D721Med (cell line): ENCODE data around the gene SERP2.

Experiments used
- DNase-seq: peaks from one replicate; pipeline ENCODE4 v3.0.0; 2011; ENCODE audit warnings: low spot score; ENCODE audit not compliant: insufficient read length
- FAIRE-seq: peaks from 2 replicates; lab custom pipeline; 2011; peaks lifted over from hg19 to GRCh38; lab: Jason Lieb, UNC
- TF ChIP-seq, protein P1 (sequence below): IDR thresholded peaks from 2 replicates; pipeline ENCODE4 v1.5.1; 2012; ENCODE audit warnings: mild to moderate bottlenecking, control low read depth; ENCODE audit not compliant: insufficient read depth; ENCODE audit errors: missing control alignments

Gene SERP2

DNA sequence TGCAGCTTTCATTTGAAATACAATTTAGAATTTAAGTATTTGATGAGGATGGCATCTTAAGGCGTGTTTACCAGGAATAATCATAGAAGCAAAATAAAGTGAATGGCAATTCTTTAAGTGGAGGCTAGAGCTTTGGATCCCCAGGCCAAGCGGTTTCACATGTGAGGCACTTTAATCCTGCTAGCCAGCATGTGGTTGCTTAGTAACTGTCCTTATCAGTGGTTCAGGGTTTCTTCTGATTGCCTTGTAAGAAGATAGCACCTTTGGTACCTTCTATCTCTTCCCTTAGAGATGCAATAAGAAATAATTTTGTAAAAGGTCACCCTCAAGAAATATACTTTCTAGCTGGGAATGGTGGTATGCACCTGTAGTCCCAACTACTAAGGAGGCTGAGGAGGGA lies 38.9 kb upstream of the SERP2 start:
- FAIRE-seq = no peak
- DNase-seq = no peak
- TF ChIP-seq, protein P1, sequence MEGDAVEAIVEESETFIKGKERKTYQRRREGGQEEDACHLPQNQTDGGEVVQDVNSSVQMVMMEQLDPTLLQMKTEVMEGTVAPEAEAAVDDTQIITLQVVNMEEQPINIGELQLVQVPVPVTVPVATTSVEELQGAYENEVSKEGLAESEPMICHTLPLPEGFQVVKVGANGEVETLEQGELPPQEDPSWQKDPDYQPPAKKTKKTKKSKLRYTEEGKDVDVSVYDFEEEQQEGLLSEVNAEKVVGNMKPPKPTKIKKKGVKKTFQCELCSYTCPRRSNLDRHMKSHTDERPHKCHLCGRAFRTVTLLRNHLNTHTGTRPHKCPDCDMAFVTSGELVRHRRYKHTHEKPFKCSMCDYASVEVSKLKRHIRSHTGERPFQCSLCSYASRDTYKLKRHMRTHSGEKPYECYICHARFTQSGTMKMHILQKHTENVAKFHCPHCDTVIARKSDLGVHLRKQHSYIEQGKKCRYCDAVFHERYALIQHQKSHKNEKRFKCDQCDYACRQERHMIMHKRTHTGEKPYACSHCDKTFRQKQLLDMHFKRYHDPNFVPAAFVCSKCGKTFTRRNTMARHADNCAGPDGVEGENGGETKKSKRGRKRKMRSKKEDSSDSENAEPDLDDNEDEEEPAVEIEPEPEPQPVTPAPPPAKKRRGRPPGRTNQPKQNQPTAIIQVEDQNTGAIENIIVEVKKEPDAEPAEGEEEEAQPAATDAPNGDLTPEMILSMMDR = no peak

GRCh38 chr13:44336934-44337333 lies 36.7 kb upstream of the SERP2 start:
- DNase-seq (no peak), FAIRE-seq (no peak)
- TF ChIP-seq, protein P1 = no peak

DNA sequence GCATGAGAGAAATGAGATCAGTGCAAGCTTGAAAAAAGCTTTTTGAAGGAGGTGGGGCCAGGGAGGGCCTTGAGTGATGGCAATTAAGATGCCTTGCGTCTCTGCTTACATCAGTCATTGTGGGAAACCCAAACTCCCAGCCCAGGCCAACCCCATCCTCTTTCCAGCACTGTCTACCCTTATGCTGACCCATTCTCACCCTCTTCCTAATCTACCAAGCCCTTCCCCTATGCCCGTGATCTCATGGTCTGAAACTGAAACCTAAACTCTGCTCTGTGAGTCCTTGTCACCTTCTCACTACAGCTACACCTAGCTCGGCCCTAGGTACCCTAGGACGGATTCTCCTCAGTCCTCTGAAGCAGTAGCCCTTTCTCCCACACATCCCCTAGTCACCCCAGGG lies 36.0 kb upstream of the SERP2 start:
- TF ChIP-seq, protein P1 = no peak
- DNase-seq (no peak), FAIRE-seq (no peak)

DNA sequence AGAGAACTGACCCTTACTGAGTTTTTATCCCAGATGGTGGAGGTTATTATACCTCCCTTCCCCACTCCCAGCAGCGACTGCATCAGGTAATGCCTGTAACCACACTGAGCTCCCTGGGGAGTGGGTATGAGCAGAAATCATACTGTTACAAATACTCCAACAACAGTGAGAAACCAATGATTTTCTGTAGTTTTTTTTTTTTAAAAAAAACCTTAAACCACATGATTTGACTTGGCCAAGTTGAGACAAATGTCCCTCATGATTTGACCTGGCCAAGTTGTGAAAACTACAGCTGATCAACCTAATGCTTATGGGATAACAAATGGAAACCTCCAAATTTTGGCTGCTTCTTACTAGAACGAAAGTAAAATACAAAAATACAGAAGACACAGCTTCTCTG lies 33.1 kb upstream of the SERP2 start:
- DNase-seq (no peak), FAIRE-seq (no peak)
- TF ChIP-seq, protein P1 = no peak

- TF ChIP-seq, protein P1 = no peak
- DNase-seq (no peak), FAIRE-seq (no peak)
Measured at GRCh38 chr13:44342741-44343140, 30.9 kb upstream of the SERP2 start.

GRCh38 chr13:44346534-44346933 lies 27.1 kb upstream of the SERP2 start:
- FAIRE-seq = no peak
- DNase-seq = no peak
- TF ChIP-seq, protein P1 = no peak

DNA sequence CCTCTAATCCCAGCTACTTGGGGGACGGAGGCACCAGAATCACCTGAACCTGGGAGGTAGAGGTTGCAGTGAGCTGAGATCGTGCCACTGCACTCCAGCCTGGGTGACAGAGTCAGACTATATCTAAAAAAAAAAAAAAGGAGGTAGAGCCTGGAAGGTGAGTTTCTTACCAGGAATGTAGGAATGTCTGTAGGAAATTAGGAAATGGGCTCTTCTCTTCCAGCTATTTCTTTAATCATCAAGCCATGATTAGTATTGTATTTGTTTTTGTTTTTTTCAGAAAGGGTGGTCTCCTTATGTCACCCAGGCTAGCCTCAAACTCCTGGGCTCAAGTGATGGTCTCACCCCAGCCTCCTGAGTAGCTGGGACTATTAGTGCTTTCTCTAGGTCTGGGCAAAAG lies 26.3 kb upstream of the SERP2 start:
- TF ChIP-seq, protein P1 = no peak
- FAIRE-seq (no peak), DNase-seq (no peak)
